Caco-2 (cell line): ENCODE measurements around the gene SORCS2. TPM values are rescaled to one million over a fixed set of nuclear protein-coding genes. Genes with fewer than 3 reads are reported as not detected.

Source experiments
- BruUV-seq: library from RNA; stranded (reverse); fragments of 400-500 nt; replicated peaks from 2 replicates; lab custom pipeline; 2021; lab: Mats Ljungman, UMichigan
- CTCF ChIA-PET: fragments of 300-600 bp; sonication (Branson Sonifier 250); formaldehyde crosslinking; loops from one replicate; lab custom pipeline; 2022; ENCODE audit warnings: antibody characterized with exemption; lab: Charles Lee
- POLR2A ChIA-PET: fragments of 300-600 bp; sonication (Branson Sonifier 250); formaldehyde crosslinking; loops from one replicate; lab custom pipeline; 2022; ENCODE audit warnings: antibody characterized with exemption; lab: Charles Lee
- DNase-seq, 2 experiments: peaks; one replicate each; pipeline versions ENCODE4 v3.0.0 to v3.0.0-alpha.2; 2020 to 2022
- H3K27me3 ChIP-seq: replicated peaks from 2 replicates; pipeline ENCODE4 v1.6.0; 2011; ENCODE audit warnings: low read length; ENCODE audit not compliant: control insufficient read depth, insufficient read depth
- H3K36me3 ChIP-seq: 2 replicates; pipeline ENCODE4 v1.5.1; 2011; ENCODE audit warnings: low read length; ENCODE audit not compliant: control insufficient read depth, insufficient read depth
- H3K4me1 ChIP-seq: fragments of 250-450 bp; sonication (Bioruptor Pico); 2 replicates; pipeline ENCODE4 v1.5.1; 2020; ENCODE audit warnings: mild to moderate bottlenecking
- H3K4me3 ChIP-seq: 2 replicates; pipeline ENCODE4 v1.5.1; 2011; ENCODE audit warnings: low read depth, mild to moderate bottlenecking, control low read depth, low read length
- H3K9me3 ChIP-seq: fragments of 250-450 bp; sonication (Bioruptor Pico); 2 replicates; pipeline ENCODE4 v1.5.1; 2020; ENCODE audit warnings: mild to moderate bottlenecking, moderate library complexity
- H3K27ac Mint-ChIP-seq: one replicate; pipeline ENCODE4 v1.8.0; 2022; ENCODE audit warnings: mixed read lengths; ENCODE audit not compliant: unreplicated experiment
- H3K27me3 Mint-ChIP-seq: one replicate; pipeline ENCODE4 v1.8.0; 2022; ENCODE audit warnings: mixed read lengths; ENCODE audit not compliant: insufficient read depth, unreplicated experiment
- H3K36me3 Mint-ChIP-seq: one replicate; pipeline ENCODE4 v1.8.0; 2022; ENCODE audit warnings: mild to moderate bottlenecking, mixed read lengths; ENCODE audit not compliant: insufficient read depth, unreplicated experiment
- H3K4me1 Mint-ChIP-seq: one replicate; pipeline ENCODE4 v1.8.0; 2022; ENCODE audit warnings: low read depth, mixed read lengths; ENCODE audit not compliant: unreplicated experiment
- H3K4me3 Mint-ChIP-seq: one replicate; pipeline ENCODE4 v1.8.0; 2022; ENCODE audit warnings: mild to moderate bottlenecking, moderate library complexity, mixed read lengths; ENCODE audit not compliant: unreplicated experiment
- H3K9me3 Mint-ChIP-seq: one replicate; pipeline ENCODE4 v1.8.0; 2022; ENCODE audit warnings: mixed read lengths; ENCODE audit not compliant: unreplicated experiment
- CTCF ChIP-seq, 2 experiments: fragments of 200-600 bp in 1 of 2; IDR thresholded peaks; 1 replicate in 1 of 2; 2 replicates in 1 of 2; pipeline versions ENCODE4 v1.5.1 to v1.8.0; 2011 to 2022; ENCODE audit warnings: antibody characterized with exemption in 1 of 2, control low read depth in 1 of 2, inconsistent platforms in 1 of 2, low read depth in 1 of 2, low read length in 1 of 2, mild to moderate bottlenecking in 1 of 2, moderate library complexity in 1 of 2; ENCODE audit not compliant: insufficient read depth in 1 of 2, severe bottlenecking in 1 of 2, unreplicated experiment in 1 of 2
- intact Hi-C: fragments of 100-400 bp; cut with micrococcal nuclease; formaldehyde crosslinking; loops from one replicate; pipeline ENCODE4 v1.10.0; 2022; ENCODE audit not compliant: unreplicated experiment
- total RNA-seq: library from RNA; stranded (reverse); gene quantifications from 2 replicates; pipeline ENCODE4 v1.2.3, GENCODE V29; 2022

Gene SORCS2
- total RNA-seq, 1 experiment from 2014 or later = 1.6 TPM

GRCh38 chr4:7244331-7244665 is 52.0 kb downstream of the SORCS2 start:
- Histone ChIP-seq H3K27me3 (no peaks in the 10 kb centered on the region), H3K4me3 (no peak overlapping the region), H3K4me1 (no peaks in the 10 kb centered on the region), H3K36me3 (no peaks in the 10 kb centered on the region), H3K9me3 (peaks cover 7% of the 10 kb centered on the region; the same call in 1 of the 2 replicates)
- ChIA-PET CTCF (no interaction called here), POLR2A (no interaction called here)
- no peaks in the 10 kb centered on the region for H3K36me3 Mint-ChIP-seq
- H3K27me3 Mint-ChIP-seq = no peaks in the 10 kb centered on the region
- TF ChIP-seq CTCF (IDR thresholded peaks at IDR 0.05; ENCODE audit: insufficient read depth in 1 of 2, low read depth in 1 of 2, low read length in 1 of 2, severe bottlenecking in 1 of 2, unreplicated experiment in 1 of 2) = no peak
- H3K4me1 Mint-ChIP-seq = no peaks in the 10 kb centered on the region
- DNase-seq = no peak
- intact Hi-C loops = no loop called here
- no TSS peak for BruUV-seq
- H3K4me3 Mint-ChIP-seq = no peak overlapping the region
- no peaks in the 10 kb centered on the region for H3K9me3 Mint-ChIP-seq
- no peak overlapping the region for H3K27ac Mint-ChIP-seq

GRCh38 chr4:7244751-7245320 is 52.5 kb downstream of the SORCS2 start:
- Mint-ChIP-seq H3K4me1 (no peaks in the 10 kb centered on the region), H3K27ac (no peak overlapping the region), H3K4me3 (no peak overlapping the region), H3K9me3 (no peaks in the 10 kb centered on the region), H3K36me3 (no peaks in the 10 kb centered on the region), H3K27me3 (no peaks in the 10 kb centered on the region)
- no peak for TF ChIP-seq CTCF (IDR thresholded peaks at IDR 0.05; ENCODE audit: insufficient read depth in 1 of 2, low read depth in 1 of 2, low read length in 1 of 2, severe bottlenecking in 1 of 2, unreplicated experiment in 1 of 2)
- BruUV-seq = no TSS peak
- no peak for DNase-seq
- POLR2A ChIA-PET = no interaction called here
- CTCF ChIA-PET = no interaction called here
- Histone ChIP-seq H3K36me3 (no peaks in the 10 kb centered on the region), H3K9me3 (peaks cover 7% of the 10 kb centered on the region; the same call in 1 of the 2 replicates), H3K4me3 (no peak overlapping the region), H3K27me3 (no peaks in the 10 kb centered on the region), H3K4me1 (no peaks in the 10 kb centered on the region)
- intact Hi-C loops = no loop called here

- Histone ChIP-seq H3K27me3 (no peaks in the 10 kb centered on the region), H3K36me3 (no peaks in the 10 kb centered on the region), H3K4me3 (no peak overlapping the region), H3K4me1 (no peaks in the 10 kb centered on the region), H3K9me3 (peaks cover 7% of the 10 kb centered on the region; the same call in 1 of the 2 replicates)
- no TSS peak for BruUV-seq
- ChIA-PET POLR2A (no interaction called here), CTCF (interaction anchor here (0.6 kb wide), 1 partner anchor 56 kb away, joined by 3 read pairs; no protein-coding TSS in a partner anchor)
- intact Hi-C loops = no loop called here
- Mint-ChIP-seq H3K27ac (no peak overlapping the region), H3K4me1 (no peaks in the 10 kb centered on the region), H3K9me3 (no peaks in the 10 kb centered on the region), H3K36me3 (no peaks in the 10 kb centered on the region), H3K27me3 (no peaks in the 10 kb centered on the region), H3K4me3 (no peak overlapping the region)
- no peak for DNase-seq
- TF ChIP-seq CTCF (IDR thresholded peaks at IDR 0.05; ENCODE audit: insufficient read depth in 1 of 2, low read depth in 1 of 2, low read length in 1 of 2, severe bottlenecking in 1 of 2, unreplicated experiment in 1 of 2) = no peak
Measured at GRCh38 chr4:7247521-7247920, 55.2 kb downstream of the SORCS2 start.
